ENCODE data around the gene MSRB1.
"Not testable (repeated sequence)": the region's sequence is repeated elsewhere in the genome, so short reads cannot be mapped to it uniquely, and the experiment has no call there.

MSRB1 gene

GRCh38 chr16:1960665-1961630 is 17.9 kb upstream of the MSRB1 start:
- DNase-seq (ENCODE audit: low read depth in 3 of 3) = peak in 2 of 3 experiments; percentile 38 to 57

GRCh38 chr16:1959269-1960039 is 16.5 kb upstream of the MSRB1 start, which contains the start of gene NDUFB10:
NDUFB10 (plus strand) TSS chr16:1959538; CDS start chr16:1959625, 87 bp downstream.
- DNase-seq (ENCODE audit: low read depth in 3 of 3) = peak; percentile 83 to 93 (median 83)

- DNase-seq (ENCODE audit: low read depth in 3 of 3) = no peak
Observed at GRCh38 chr16:1958715-1959268, 15.8 kb upstream of the MSRB1 start.

GRCh38 chr16:1958143-1958491 is 15.1 kb upstream of the MSRB1 start:
- not testable (repeated sequence) for DNase-seq (ENCODE audit: low read depth in 3 of 3)

GRCh38 chr16:1957434-1958142 is 14.6 kb upstream of the MSRB1 start:
- not testable (repeated sequence) for DNase-seq (ENCODE audit: low read depth in 3 of 3)

- DNase-seq (ENCODE audit: low read depth in 3 of 3) = no peak
Observed at GRCh38 chr16:1953734-1954133, 10.7 kb upstream of the MSRB1 start.

- no peak for DNase-seq (ENCODE audit: low read depth in 3 of 3)
Observed at GRCh38 chr16:1950559-1950958, 7.6 kb upstream of the MSRB1 start.

- no peak for DNase-seq (ENCODE audit: low read depth in 3 of 3)
Observed at GRCh38 chr16:1950047-1950446, 7.0 kb upstream of the MSRB1 start.

- no peak for DNase-seq (ENCODE audit: low read depth in 3 of 3)
Observed at GRCh38 chr16:1949507-1949906, 6.5 kb upstream of the MSRB1 start.

- DNase-seq (ENCODE audit: low read depth in 3 of 3) = no peak
Observed at GRCh38 chr16:1947369-1947670, 4.3 kb upstream of the MSRB1 start.

- DNase-seq (ENCODE audit: low read depth in 3 of 3) = no peak
Observed at GRCh38 chr16:1946495-1947368, 3.7 kb upstream of the MSRB1 start.

- DNase-seq (ENCODE audit: low read depth in 3 of 3) = no peak
Observed at GRCh38 chr16:1945559-1946391, 2.8 kb upstream of the MSRB1 start.

- DNase-seq (ENCODE audit: low read depth in 3 of 3) = no peak
Observed at GRCh38 chr16:1944612-1945199, 1.7 kb upstream of the MSRB1 start.

- no peak for DNase-seq (ENCODE audit: low read depth in 3 of 3)
Observed at GRCh38 chr16:1942047-1942809, 771 bp downstream of the MSRB1 start.

GRCh38 chr16:1941162-1942046 is 1.6 kb downstream of the MSRB1 start:
- no peak for DNase-seq (ENCODE audit: low read depth in 3 of 3)

- no peak for DNase-seq (ENCODE audit: low read depth in 3 of 3)
Observed at GRCh38 chr16:1940273-1941161, 2.5 kb downstream of the MSRB1 start.

GRCh38 chr16:1939833-1940232 is 3.2 kb downstream of the MSRB1 start:
- not testable (repeated sequence) for DNase-seq (ENCODE audit: low read depth in 3 of 3)
